HG03135 (cell line): ENCODE results near the gene NECAB2.

Experiments
- ATAC-seq: cut with Tn5 transposase; IDR thresholded peaks from one replicate; pipeline ENCODE4 v1.9.1; 2021; ENCODE audit warnings: mild to moderate bottlenecking, moderate library complexity; ENCODE audit not compliant: unreplicated experiment

The NECAB2 gene

DNA sequence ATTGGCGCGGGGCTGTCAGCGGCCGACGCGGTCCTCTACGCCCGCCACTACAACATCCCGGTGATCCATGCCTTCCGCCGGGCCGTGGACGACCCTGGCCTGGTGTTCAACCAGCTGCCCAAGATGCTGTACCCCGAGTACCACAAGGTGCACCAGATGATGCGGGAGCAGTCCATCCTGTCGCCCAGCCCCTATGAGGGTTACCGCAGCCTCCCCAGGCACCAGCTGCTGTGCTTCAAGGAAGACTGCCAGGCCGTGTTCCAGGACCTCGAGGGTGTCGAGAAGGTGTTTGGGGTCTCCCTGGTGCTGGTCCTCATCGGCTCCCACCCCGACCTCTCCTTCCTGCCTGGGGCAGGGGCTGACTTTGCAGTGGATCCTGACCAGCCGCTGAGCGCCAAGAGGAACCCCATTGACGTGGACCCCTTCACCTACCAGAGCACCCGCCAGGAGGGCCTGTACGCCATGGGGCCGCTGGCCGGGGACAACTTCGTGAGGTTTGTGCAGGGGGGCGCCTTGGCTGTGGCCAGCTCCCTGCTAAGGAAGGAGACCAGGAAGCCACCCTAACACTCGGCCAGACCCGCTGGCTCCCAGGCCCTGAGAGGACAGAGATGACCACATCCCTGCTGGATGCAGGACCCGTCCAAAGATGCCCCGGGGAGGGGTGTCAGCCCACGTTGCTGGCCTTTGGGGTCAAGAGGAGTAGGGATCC, 2.4 kb upstream of the NECAB2 start:
- ATAC-seq: no peak

- no peak for ATAC-seq
These were observed 1.8 kb upstream of the NECAB2 start for GRCh38 chr16:83966153-83966696.

DNA sequence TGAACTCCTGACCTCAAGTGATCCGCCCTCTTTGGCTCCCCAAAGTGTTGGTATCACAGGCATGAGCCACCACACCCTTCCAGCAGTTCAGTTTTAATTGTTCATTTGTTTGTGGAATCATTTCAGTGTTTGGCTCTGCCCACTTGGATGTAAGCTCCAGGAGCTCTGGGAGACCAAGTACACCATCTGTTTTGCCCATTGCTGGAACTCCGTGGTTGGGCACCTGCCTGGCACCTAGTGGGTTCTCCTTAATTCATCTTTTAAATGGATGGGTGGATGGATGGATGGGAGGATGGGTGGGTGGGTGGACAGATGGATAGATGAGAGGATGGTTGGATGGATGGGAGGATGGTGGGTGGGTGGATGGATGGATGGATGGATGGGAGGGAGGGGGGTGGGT, 953 bp upstream of the NECAB2 start:
- no peak for ATAC-seq

DNA sequence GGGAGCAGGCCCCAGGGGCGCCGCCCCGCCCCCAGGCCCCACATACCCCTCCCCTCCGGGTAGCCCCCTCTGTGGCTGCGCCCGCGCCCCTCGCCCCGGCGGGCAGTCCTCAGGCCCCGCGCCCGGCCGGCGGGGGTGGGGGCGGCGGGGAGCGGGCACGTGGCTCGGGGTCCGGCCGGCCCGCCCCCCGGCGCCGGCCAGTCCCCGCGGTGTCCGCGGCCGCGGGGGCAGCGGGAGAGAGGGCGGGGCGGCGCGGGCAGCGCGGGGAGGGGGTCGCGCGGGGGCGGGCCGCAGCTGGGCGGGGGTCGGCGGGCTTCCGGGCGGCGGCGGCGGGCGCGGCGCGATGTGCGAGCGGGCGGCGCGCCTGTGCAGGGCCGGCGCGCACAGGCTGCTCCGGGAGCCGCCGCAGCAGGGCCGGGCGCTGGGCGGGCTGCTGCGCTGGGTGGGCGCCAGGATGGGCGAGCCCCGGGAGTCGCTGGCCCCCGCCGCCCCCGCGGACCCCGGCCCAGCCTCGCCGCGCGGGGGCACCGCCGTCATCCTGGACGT, 335 bp downstream of the NECAB2 start:
- no peak for ATAC-seq

DNA sequence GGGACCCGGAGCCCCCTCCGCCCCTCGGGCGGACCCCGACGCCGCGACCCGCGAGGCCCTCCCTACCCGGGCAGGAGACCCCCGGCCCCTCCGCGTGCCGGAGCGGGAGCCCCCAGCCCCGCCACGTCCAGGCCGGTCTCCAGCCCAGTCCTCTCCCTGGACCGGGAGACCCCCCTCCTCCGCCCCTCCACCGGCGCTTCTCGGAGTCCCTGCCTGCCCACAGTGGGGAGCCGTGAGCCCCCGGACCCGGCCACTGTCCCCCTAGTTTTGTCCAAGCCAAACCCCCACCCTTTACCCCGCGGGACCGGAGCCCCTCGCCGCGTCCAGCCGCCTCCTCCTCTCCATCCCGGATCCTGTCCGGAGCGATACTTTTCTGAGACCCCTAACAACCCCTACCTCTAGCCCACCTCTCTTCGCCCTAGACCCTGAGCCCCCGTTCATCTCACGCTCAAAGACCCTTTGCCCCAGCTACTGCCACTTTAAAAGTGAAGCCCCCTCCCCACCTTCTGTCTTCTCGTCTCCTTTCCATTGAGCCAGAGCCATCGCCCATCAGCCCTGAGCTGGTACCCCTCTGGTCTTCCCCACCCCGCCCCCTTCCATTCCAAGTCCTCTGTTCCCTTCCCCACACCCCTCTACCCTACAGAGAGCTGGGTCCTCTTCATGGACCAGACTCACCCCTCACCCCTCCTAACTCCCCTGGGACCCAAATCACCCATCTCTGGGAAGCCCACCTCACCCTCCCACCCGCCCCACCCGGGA, 1.0 kb downstream of the NECAB2 start:
- ATAC-seq: no peak

DNA sequence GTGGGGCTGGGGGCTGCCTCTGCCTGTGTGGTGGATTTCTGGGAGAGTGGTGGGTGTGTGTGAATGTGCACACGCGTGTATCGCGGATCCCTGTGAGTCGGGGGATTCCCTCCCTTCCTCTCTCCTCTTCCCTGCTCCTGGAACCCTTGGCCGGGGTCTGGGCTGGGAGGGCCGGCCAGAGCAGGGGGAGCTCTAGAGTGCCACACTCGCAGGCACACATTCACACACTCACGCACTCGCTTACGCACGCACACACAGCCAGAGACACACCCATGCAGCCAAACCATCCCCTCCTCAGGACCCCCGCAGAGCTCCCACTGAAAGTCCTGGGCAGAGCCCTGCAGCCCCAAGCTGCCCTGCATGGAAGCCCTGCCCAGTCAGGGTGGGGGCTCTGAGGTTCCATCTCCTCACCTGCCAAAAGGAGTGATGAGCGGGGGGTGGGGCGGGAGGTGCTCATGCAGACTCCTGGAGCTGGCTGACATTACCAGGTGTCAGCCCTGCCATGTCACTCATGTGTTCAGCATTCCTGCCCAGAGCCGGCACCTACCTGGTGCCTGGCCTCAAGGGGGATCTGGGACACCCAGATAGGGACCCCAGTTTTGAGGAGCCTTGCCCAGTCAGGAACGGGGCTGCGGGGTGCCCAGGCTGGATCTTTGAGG, 1.9 kb downstream of the NECAB2 start:
- no peak for ATAC-seq

DNA sequence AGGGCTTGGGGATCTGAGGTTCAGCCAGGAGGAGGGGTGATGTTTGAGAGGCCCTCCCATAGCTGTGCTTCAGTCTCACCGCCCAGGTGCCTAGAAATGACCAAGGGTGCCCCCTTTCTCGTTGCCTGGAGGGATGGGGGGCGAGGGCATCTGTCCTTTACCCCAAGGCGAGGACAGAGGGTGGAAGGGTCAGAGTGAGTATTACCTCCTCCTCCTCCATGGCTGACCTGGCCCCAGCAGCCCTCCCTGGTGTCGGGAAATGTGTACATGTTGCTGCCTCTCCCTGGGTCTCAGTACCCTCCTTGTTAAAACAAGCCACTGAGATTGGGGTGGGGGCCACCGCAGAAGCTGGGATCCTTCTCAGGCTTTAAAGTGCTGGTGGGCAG, 2.4 kb downstream of the NECAB2 start:
- ATAC-seq: no peak

DNA sequence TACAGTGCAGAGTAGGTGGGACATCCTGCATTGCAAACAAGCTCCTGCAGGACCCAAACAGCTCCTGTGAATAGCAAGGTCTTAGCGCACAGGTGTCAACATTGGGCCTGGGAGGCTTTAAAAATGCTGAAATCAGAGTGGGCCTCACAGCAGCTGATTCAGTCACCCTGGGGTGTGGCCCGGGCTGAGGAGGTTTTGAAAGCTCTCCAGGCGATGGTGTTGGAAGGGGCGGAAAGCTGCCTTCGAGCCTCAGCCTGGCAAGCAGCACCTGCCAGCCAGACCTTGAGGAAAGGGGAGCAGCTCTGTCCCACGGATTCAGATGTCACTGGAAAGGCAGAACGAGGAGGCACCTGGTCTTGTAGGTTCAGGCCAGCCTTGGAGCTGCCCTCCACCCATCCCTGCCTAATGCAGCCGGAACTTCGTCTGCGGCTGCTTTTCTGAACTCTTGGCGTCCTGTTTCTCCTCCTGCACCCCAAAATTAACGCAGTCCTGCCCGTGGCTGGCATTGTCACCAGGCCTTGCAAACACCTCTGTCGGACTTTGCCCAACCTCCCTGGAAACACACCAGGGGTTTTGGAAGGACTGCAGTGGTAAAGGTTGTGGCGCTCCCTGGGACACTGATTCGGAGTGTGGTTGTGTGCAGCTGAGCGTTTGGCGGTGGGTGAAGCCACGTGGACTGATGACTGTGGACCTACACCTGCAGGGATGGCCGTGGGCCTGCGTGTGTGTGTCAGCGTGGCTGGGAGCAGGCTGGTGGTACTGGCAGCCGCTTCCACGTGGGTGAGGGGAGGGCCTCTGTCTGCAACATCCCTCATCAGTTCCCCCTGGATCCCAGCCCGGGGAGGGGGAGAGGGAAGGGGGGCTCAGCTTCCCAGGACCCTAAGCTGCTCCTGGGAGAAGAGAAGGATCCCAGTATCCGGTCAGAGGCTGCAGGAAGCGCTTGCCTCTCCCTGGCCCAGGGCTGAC, 3.4 kb downstream of the NECAB2 start:
- no peak for ATAC-seq

DNA sequence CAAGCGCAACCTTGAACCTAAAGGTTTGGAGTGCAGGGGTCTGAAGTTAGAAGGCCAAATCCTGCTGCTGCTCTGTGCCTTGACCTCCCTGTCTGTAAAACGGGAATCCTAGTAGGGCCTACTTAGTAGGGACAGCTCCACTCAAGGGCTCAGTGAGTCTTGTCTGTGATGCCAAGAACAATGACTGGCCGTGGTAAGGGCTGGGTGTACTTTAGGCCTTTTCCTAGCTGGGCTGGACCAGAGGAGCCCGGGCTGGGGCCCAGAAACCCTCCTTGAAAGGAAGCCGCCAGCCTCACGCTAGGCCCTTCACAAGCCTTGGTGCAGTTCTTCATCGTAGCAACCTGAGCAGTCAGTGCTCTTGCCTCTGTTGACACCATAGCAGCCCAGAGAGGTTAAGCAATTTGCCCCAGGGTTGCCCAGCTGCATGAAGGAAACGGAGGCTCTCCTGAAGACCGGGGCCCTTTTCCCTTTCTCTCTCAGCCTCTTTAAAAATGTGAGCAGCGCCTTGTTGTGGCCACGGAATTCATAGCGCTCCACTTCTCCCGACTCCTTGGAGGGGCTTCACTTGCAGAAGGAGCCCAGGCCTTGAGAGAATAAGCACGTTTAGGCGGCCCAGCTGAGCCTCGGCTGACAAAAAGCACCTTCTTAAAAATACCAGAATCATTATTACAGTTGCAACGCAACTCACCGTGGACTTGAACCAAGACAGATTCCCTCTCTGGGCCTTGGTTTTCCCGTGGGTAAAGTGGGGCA, 4.4 kb downstream of the NECAB2 start:
- ATAC-seq: no peak

DNA sequence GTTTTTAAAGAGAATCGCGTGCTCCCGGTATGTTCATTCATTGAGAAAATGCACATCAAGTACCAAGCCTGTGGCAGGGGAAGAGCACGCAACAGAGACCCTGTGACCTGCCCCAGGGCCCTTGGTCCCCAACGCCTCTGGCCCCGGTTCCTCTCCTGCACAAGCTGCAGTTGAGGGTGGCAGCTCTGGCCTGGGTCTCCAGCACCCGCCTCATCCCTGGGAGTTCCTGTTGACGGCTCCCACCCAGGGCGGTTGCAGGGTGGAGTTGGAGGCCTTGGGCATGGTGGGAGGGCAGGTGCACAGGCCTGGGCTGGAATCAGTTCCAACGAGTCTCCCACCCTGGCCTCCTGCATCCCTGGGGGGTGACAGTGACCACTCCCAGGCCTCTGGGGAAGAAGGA, 5.0 kb downstream of the NECAB2 start:
- ATAC-seq: no peak

DNA sequence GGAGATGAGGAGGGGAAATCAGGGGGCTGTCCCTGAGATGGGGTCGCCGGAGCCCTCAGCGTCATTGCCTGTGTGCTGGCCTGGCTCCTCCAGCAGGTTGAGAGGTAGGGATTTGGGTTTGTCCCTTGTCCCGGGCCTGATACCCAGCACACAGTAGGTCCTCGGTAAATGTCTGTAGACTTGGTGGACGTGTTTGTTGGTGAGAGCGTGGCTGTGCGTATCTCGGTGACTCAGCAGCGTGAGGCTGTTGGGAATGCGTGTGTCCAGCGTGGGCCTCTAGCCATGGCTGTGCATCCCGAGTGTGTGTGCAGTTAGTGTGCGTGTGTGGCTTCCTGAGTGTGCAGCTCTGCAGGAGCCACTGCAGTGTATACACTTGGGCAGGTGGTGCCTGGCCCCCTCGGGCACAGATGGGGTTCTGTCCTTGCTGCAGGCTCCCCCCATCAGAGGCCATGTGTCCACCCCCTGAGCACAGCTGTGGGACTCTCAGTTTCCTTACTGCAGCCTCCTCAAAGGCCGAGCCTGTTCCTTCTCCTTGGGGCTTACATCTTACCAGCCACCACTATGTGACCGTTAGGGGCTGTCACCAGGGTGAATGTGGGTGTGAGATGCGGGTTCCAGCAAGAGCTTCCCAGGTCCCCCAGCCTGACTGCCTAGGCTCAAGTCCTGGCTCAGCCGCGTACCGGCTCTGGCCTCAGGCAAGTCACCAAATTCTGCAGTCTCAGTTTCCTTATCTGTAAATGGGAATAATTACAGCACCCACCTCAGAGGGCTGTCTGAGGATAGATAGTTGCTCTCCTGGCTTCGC, 5.7 kb downstream of the NECAB2 start:
- no peak for ATAC-seq

GRCh38 chr16:83974475-83974874, 6.4 kb downstream of the NECAB2 start:
- ATAC-seq: no peak

- no peak for ATAC-seq
These were observed 7.7 kb downstream of the NECAB2 start for GRCh38 chr16:83975590-83976260.

DNA sequence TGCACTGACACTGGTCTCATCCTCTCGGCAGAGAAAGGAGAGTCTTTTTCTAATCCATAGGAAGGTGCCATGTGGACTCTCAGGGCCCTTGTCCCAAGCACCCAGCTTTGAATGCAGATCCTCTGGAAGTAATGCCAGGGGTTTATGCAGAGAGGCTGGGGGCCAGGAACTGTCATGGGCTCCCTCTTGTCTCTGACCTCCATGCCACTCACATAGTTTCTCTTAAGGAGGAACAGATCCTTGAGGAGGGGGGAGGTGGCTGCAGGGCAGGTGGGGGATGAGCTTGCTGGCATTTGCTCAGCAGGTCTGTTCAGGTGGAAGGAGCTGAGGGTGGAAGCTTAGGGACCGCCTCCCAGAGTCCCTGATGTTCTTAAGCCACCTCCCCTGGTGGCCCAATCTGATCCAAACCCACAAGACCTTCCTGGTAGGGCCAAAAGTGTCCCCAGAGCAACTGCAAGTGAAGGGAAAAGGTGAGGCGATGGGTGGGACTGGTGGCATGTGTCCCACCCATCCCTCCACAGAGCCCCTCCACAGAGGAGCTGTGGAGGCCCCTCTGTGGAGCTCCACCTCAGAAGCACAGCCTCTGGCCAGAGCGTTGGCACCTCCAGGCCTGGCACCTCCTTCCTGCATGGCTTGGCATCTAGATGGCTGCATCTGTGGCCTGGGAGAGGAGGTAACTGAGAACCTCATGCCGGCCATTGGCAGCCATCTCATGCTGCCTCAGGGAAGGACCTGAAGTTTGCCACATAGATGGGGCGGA, 9.2 kb downstream of the NECAB2 start:
- no peak for ATAC-seq

GRCh38 chr16:83978401-83978904, 10.4 kb downstream of the NECAB2 start:
- ATAC-seq: no peak

- no peak for ATAC-seq
These were observed 11.4 kb downstream of the NECAB2 start for GRCh38 chr16:83979441-83979840.

- no peak for ATAC-seq
These were observed 12.8 kb downstream of the NECAB2 start for GRCh38 chr16:83980794-83981193.
